ENCODE measurements around the gene NR0B2. TPM values are rescaled to one million over a fixed set of nuclear protein-coding genes. Genes with fewer than 3 reads are reported as not detected.
A peak's percentile ranks its signal among the peaks of the same experiment; 100 is the strongest.

NR0B2 gene
- total and polyA plus RNA-seq, 2 of the 13 experiments (the other 11 are each of a cell fraction or from before 2014, with no cell fraction given), result 72.5 to 133 TPM

- TF ChIP-seq ZUFSP (CRISPR knock-in tag; IDR thresholded peaks at IDR 0.05; ENCODE audit: borderline replicate concordance) (no peak), IKZF1 (IDR thresholded peaks at IDR 0.05) (no peak), ZNF652 (CRISPR knock-in tag; IDR thresholded peaks at IDR 0.05; ENCODE audit: borderline replicate concordance, low read depth) (peak; percentile 69; the same call in 1 of the 2 replicates), CCAR2 (optimal IDR thresholded peaks at IDR 0.05; ENCODE audit: low read depth, low read length) (no peak), RORA (CRISPR knock-in tag; IDR thresholded peaks at IDR 0.05) (no peak), ZFAT (CRISPR knock-in tag; conservative IDR thresholded peaks at IDR 0.05) (no peak), HMG20B (CRISPR knock-in tag; conservative IDR thresholded peaks at IDR 0.05) (peak; percentile 89; the same call in 1 of the 2 replicates), TSC22D2 (CRISPR knock-in tag; IDR thresholded peaks at IDR 0.05; ENCODE audit: borderline replicate concordance) (no peak), ZNF605 (CRISPR knock-in tag; IDR thresholded peaks at IDR 0.05) (peak; percentile 86; the same call in 1 of the 2 replicates), ZNF264 (CRISPR knock-in tag; IDR thresholded peaks at IDR 0.05) (peak; percentile 61), TRAFD1 (CRISPR knock-in tag; IDR thresholded peaks at IDR 0.05; ENCODE audit: borderline replicate concordance) (no peak; the same call in 1 of the 2 replicates), MIER3 (CRISPR knock-in tag; IDR thresholded peaks at IDR 0.05; ENCODE audit: borderline replicate concordance) (peak; percentile 53; the same call in 1 of the 2 replicates), RFXAP (CRISPR knock-in tag; IDR thresholded peaks at IDR 0.05; ENCODE audit: borderline replicate concordance) (peak; percentile 69; the same call in 1 of the 2 replicates), ARNT2 (CRISPR knock-in tag; IDR thresholded peaks at IDR 0.05; ENCODE audit: low read depth) (peak; percentile 80), GPBP1L1 (CRISPR knock-in tag; IDR thresholded peaks at IDR 0.05) (no peak), ZNF275 (CRISPR knock-in tag; IDR thresholded peaks at IDR 0.05; ENCODE audit: borderline replicate concordance) (no peak; the same call in 1 of the 2 replicates), DBP (CRISPR knock-in tag; IDR thresholded peaks at IDR 0.05; ENCODE audit: not compliant biosample characterization) (peak; percentile 53), SKIL (CRISPR knock-in tag; IDR thresholded peaks at IDR 0.05; ENCODE audit: borderline replicate concordance) (peak; percentile 99)
These were observed 24.4 kb upstream of the NR0B2 start (continued) for GRCh38 chr1:26938004-26938658.

Data from HepG2 (cell line).